Omental fat pad (tissue), 4 donors: ENCODE results near the gene HCK. TPM values are rescaled to one million over a fixed set of nuclear protein-coding genes. Genes with fewer than 3 reads are reported as not detected.

Source experiments
- ATAC-seq: fragments of 150-250 bp; one replicate; pipeline ENCODE4 v1.9.1; 2016; ENCODE audit warnings: mild to moderate bottlenecking, moderate library complexity; ENCODE audit not compliant: low FRiP score
- DNase-seq: peaks from one replicate; pipeline ENCODE4 v3.0.0-alpha.2; 2019; ENCODE audit warnings: low spot score
- total RNA-seq, 4 donors: library from RNA; depleted of rRNA; stranded (reverse); fragments of >200 nt; gene quantifications; one replicate each; pipeline ENCODE4 v1.1.0, GENCODE V29; 2016
- TF ChIP-seq, protein P1 (sequence below), 3 donors: fragments of 450-650 bp; IDR thresholded peaks; one replicate each; pipeline ENCODE4 v1.5.1; 2016 to 2017; ENCODE audit warnings: antibody characterized with exemption in 3 of 3, mild to moderate bottlenecking in 3 of 3, moderate library complexity in 2 of 3

HCK gene
- total RNA-seq, 4 donors from 2014 or later, result 22.4 to 68.6 (median 39.2) TPM

DNA sequence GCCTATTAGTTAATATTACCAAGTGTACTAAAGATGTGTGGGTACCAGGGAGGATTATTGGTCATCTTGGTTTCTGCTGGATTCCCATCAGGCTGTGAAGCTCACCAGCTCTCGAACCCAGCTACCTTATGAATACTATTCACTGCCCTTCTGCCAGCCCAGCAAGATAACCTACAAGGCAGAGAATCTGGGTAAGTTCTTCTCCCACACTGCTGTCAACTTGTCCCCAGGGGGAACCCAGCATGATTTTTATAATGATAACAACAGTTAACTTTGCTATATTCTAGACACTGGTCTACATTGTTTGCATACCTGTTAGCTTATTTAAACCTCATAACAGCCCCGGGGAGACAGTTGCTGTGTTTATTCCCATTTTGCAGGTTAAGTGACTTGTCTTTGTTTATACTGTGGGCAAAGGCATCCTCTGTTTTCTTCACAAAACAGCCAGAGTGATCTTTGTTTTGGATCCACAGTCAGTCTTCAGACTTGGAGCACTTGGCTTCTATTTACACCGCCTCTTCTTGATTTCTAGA lies 84.0 kb downstream of the HCK start:
- ATAC-seq (no peak), DNase-seq (no peak)
- TF ChIP-seq, protein P1, sequence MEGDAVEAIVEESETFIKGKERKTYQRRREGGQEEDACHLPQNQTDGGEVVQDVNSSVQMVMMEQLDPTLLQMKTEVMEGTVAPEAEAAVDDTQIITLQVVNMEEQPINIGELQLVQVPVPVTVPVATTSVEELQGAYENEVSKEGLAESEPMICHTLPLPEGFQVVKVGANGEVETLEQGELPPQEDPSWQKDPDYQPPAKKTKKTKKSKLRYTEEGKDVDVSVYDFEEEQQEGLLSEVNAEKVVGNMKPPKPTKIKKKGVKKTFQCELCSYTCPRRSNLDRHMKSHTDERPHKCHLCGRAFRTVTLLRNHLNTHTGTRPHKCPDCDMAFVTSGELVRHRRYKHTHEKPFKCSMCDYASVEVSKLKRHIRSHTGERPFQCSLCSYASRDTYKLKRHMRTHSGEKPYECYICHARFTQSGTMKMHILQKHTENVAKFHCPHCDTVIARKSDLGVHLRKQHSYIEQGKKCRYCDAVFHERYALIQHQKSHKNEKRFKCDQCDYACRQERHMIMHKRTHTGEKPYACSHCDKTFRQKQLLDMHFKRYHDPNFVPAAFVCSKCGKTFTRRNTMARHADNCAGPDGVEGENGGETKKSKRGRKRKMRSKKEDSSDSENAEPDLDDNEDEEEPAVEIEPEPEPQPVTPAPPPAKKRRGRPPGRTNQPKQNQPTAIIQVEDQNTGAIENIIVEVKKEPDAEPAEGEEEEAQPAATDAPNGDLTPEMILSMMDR (IDR thresholded peaks at IDR 0.05), result no peak

DNA sequence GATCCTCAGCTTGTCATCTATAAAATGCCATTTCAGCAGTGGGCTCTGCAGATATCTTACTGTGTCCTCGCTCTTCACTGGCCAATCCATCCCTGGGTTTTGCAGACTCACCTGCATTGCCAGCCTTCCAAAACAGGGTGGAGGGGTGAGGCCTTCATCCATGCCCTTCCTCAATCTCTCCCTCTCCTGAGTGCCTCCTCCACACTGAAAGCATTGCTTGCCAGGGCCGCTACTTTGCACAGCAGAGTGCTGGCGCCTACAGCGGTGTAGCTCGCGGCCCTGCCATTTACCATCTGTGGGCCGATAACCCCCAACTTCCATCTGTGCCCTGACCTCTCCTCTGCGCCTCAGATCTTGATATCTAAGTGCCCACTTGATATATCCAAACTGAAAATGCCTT lies 86.9 kb downstream of the HCK start:
- TF ChIP-seq, protein P1 (IDR thresholded peaks at IDR 0.05), result no peak
- DNase-seq (no peak), ATAC-seq (no peak)

DNA sequence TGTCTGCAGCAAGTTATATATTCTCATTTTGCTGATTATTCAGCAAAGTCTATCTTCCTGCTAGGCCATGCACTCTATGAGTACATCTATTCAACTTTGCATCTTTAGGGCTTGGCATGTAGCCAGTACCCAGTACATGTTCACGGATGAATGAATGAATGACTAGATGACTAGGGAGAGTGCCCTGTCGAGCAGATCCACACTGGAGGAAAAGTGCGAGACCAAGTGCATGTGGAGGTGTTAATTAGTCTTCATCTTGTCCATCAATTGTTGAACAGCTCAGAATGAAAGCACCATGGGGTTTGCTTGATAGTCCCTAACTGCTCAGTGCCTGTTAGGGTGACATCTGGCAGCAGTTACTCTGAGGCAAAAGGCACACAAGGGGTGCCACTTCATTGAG lies 87.9 kb downstream of the HCK start:
- DNase-seq (no peak), ATAC-seq (no peak)
- TF ChIP-seq, protein P1 (IDR thresholded peaks at IDR 0.05), result no peak

DNA sequence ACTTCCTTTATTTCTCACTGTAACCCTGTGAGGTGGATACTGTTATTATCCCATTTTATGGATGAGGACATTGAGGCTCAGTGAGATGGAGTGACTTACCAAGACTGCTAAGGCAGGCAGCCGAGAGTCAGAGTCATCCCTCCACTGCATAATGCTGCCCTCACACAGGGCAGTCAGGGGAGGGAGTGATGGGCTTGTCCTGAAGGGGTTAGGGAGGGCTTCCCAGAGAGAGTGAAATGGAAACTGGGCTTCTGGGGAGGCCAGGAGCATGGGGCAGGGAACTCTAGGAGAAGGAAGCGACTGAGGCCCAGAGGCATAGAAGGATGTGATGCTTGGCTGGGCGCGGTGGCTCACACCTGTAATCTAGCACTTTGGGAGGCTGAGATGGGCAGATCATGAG lies 88.6 kb downstream of the HCK start:
- no peak for ATAC-seq
- TF ChIP-seq, protein P1 (IDR thresholded peaks at IDR 0.05), result no peak

DNA sequence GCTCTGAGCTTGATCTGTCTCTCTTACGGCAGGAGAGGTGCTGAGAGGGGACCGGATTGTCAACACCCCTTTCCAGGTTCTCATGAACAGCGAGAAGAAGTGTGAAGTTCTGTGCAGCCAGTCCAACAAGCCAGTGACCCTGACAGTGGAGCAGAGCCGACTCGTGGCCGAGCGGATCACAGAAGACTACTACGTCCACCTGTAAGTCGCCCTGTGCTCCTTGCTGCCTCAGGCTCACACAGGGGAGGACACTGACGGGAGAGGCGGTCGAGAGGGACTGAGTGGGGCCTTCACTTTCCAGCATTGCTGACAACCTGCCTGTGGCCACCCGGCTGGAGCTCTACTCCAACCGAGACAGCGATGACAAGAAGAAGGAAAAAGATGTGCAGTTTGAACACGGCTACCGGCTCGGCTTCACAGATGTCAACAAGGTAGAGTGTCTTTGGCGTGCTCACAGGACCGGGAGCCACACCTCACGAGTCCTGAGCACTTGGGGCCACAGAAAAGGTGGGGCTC lies 89.5 kb downstream of the HCK start:
- no peak for ATAC-seq

More for the DNA sequence above, 88.6 kb downstream of the HCK start:
- no peak for DNase-seq

DNA sequence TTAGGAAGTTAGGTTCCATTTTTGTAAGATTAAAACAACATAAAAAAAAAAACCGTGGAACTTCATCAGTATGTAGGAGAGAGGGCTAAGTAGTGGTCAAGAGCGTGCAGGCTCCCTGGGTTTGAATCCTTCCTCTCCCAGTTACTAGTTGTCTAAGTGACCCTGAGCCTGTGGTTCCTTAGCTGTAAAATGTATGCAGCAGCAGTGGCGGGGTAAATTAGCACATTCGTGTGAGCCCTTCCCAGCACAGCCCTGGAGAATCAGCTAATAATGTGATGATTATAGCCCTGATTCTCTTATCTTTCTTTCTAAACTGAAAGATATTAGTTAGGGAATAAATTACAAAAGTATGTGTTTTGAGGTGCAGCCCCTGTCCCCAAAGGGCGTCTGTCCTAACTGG lies 90.0 kb downstream of the HCK start:
- no peak for ATAC-seq
- no peak for DNase-seq
- TF ChIP-seq, protein P1 (IDR thresholded peaks at IDR 0.05), result no peak

More for the DNA sequence above, 89.5 kb downstream of the HCK start:
- DNase-seq, result no peak
- TF ChIP-seq, protein P1 (IDR thresholded peaks at IDR 0.05), result no peak

DNA sequence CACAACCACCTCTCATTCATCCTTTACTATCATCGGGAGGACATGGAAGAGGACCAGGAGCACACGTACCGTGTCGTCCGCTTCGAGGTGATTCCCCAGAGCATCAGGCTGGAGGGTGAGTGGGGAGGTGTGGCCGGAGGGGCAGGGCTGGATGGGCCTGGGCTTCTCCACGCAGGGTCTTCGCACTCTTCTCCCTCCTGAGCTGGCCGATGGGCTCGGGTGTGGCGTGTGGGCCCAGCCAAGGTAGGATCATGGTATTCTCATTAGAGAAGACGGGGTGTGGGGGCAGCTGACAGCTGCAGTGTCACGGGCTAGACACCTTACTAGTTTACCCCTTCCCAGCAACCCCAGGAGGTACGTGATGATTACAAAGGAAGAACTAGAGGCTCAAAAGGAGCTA lies 90.9 kb downstream of the HCK start:
- TF ChIP-seq, protein P1 (IDR thresholded peaks at IDR 0.05), result no peak
- DNase-seq (no peak), ATAC-seq (no peak)
